ENCODE results near the gene CLEC2L. TPM values are rescaled to one million over a fixed set of nuclear protein-coding genes. Genes with fewer than 3 reads are reported as not detected.

Gene CLEC2L
- total and polyA plus RNA-seq, 2 experiments from 2014 or later: not detected

DNA sequence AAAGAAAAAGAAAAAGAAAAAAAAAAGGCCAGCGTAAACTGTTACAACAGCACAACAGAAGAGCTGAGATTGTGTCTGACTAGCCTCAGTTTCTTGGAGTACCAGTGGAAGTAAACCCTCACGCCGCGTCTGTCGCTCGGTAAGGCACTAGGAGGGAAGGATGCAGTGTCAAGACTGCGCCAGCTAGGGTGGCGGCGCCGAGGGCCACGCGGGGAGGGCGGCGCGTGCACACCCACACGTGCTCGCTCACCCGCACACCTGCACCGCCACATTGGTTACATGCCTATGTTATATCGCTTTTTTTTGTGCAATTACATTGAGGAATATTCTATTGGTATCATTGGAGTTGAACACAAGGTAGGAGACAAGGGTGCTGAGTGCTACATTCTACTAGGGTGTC lies 48.2 kb downstream of the CLEC2L start (continued):
- TF ChIP-seq, protein P1, sequence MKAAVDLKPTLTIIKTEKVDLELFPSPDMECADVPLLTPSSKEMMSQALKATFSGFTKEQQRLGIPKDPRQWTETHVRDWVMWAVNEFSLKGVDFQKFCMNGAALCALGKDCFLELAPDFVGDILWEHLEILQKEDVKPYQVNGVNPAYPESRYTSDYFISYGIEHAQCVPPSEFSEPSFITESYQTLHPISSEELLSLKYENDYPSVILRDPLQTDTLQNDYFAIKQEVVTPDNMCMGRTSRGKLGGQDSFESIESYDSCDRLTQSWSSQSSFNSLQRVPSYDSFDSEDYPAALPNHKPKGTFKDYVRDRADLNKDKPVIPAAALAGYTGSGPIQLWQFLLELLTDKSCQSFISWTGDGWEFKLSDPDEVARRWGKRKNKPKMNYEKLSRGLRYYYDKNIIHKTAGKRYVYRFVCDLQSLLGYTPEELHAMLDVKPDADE (IDR thresholded peaks at IDR 0.05): no peak
- TF ChIP-seq EZH2phosphoT487 (IDR thresholded peaks at IDR 0.05; ENCODE audit: unreplicated experiment) (no peak), ZNF331 (CRISPR knock-in tag; IDR thresholded peaks at IDR 0.05; ENCODE audit: low read depth) (no peak)

DNA sequence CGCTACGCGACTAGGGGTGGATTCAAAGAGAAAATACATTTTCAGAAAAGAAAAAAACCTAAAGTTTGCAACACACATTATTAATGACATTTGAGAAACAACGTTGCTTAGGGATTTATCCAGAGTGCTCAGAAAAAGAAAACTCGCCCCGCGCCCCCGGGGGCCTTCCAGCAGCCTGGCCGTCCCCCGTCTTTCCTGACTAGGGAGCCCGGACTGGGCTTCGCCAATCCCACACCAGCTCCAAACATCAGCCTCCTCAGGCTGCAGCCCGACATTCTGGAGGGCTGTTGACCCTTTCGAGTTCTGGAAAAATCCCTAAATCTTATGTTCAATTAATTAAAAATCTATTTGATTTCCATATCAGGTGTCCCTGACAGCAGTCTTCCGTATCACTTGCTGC lies 48.6 kb downstream of the CLEC2L start:
- Histone ChIP-seq H2AFZ (no peak overlapping the region), H3K79me2 (replicated peaks; ENCODE audit: insufficient read depth) (no peaks in the 10 kb centered on the region), H4K20me1 (replicated peaks; ENCODE audit: insufficient read depth) (no peaks in the 10 kb centered on the region), H3K4me2 (no peak overlapping the region), H3K36me3 (ENCODE audit: insufficient read depth) (no peaks in the 10 kb centered on the region), H3K27ac (ENCODE audit: low read depth) (no peak overlapping the region), H3K9me2 (ENCODE audit: insufficient read depth) (no peaks in the 10 kb centered on the region), H3K4me1 (ENCODE audit: insufficient read depth) (peaks cover 4% of the 10 kb centered on the region), H3F3A (replicated peaks; ENCODE audit: low read depth) (no peaks in the 10 kb centered on the region), H3K27me3 (ENCODE audit: insufficient read depth) (no peaks in the 10 kb centered on the region), H3K4me3 (no peak overlapping the region)
- ATAC-seq (no peak), DNase-seq (ENCODE audit: low spot score) (no peak)
- Mint-ChIP-seq H3K4me3 (no peak overlapping the region), H3K27me3 (ENCODE audit: insufficient read depth, low read depth, poor library complexity) (peaks cover 2% of the 10 kb centered on the region), H3K4me1 (peaks cover 10% of the 10 kb centered on the region), H3K9me3 (no peaks in the 10 kb centered on the region; the same call in 2 of the 3 replicates), H3K36me3 (ENCODE audit: low read depth) (no peaks in the 10 kb centered on the region), H3K27ac (no peak overlapping the region)
- no peak for TF ChIP-seq ZNF331 (CRISPR knock-in tag; IDR thresholded peaks at IDR 0.05; ENCODE audit: low read depth)
- TF ChIP-seq ZNF114 (CRISPR knock-in tag; IDR thresholded peaks at IDR 0.05): no peak
- TF ChIP-seq, protein P2, sequence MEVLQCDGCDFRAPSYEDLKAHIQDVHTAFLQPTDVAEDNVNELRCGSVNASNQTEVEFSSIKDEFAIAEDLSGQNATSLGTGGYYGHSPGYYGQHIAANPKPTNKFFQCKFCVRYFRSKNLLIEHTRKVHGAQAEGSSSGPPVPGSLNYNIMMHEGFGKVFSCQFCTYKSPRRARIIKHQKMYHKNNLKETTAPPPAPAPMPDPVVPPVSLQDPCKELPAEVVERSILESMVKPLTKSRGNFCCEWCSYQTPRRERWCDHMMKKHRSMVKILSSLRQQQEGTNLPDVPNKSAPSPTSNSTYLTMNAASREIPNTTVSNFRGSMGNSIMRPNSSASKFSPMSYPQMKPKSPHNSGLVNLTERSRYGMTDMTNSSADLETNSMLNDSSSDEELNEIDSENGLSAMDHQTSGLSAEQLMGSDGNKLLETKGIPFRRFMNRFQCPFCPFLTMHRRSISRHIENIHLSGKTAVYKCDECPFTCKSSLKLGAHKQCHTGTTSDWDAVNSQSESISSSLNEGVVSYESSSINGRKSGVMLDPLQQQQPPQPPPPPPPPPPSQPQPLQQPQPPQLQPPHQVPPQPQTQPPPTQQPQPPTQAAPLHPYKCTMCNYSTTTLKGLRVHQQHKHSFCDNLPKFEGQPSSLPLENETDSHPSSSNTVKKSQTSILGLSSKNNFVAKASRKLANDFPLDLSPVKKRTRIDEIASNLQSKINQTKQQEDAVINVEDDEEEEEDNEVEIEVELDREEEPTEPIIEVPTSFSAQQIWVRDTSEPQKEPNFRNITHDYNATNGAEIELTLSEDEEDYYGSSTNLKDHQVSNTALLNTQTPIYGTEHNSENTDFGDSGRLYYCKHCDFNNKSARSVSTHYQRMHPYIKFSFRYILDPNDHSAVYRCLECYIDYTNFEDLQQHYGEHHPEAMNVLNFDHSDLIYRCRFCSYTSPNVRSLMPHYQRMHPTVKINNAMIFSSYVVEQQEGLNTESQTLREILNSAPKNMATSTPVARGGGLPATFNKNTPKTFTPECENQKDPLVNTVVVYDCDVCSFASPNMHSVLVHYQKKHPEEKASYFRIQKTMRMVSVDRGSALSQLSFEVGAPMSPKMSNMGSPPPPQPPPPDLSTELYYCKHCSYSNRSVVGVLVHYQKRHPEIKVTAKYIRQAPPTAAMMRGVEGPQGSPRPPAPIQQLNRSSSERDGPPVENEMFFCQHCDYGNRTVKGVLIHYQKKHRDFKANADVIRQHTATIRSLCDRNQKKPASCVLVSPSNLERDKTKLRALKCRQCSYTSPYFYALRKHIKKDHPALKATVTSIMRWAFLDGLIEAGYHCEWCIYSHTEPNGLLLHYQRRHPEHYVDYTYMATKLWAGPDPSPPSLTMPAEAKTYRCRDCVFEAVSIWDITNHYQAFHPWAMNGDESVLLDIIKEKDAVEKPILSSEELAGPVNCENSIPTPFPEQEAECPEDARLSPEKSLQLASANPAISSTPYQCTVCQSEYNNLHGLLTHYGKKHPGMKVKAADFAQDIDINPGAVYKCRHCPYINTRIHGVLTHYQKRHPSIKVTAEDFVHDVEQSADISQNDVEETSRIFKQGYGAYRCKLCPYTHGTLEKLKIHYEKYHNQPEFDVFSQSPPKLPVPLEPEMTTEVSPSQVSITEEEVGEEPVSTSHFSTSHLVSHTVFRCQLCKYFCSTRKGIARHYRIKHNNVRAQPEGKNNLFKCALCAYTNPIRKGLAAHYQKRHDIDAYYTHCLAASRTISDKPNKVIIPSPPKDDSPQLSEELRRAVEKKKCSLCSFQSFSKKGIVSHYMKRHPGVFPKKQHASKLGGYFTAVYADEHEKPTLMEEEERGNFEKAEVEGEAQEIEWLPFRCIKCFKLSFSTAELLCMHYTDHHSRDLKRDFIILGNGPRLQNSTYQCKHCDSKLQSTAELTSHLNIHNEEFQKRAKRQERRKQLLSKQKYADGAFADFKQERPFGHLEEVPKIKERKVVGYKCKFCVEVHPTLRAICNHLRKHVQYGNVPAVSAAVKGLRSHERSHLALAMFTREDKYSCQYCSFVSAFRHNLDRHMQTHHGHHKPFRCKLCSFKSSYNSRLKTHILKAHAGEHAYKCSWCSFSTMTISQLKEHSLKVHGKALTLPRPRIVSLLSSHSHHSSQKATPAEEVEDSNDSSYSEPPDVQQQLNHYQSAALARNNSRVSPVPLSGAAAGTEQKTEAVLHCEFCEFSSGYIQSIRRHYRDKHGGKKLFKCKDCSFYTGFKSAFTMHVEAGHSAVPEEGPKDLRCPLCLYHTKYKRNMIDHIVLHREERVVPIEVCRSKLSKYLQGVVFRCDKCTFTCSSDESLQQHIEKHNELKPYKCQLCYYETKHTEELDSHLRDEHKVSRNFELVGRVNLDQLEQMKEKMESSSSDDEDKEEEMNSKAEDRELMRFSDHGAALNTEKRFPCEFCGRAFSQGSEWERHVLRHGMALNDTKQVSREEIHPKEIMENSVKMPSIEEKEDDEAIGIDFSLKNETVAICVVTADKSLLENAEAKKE (CRISPR knock-in tag; IDR thresholded peaks at IDR 0.05): no peak
- TF ChIP-seq, protein P1 (IDR thresholded peaks at IDR 0.05): no peak
- TF ChIP-seq, protein P3, sequence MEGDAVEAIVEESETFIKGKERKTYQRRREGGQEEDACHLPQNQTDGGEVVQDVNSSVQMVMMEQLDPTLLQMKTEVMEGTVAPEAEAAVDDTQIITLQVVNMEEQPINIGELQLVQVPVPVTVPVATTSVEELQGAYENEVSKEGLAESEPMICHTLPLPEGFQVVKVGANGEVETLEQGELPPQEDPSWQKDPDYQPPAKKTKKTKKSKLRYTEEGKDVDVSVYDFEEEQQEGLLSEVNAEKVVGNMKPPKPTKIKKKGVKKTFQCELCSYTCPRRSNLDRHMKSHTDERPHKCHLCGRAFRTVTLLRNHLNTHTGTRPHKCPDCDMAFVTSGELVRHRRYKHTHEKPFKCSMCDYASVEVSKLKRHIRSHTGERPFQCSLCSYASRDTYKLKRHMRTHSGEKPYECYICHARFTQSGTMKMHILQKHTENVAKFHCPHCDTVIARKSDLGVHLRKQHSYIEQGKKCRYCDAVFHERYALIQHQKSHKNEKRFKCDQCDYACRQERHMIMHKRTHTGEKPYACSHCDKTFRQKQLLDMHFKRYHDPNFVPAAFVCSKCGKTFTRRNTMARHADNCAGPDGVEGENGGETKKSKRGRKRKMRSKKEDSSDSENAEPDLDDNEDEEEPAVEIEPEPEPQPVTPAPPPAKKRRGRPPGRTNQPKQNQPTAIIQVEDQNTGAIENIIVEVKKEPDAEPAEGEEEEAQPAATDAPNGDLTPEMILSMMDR (conservative IDR thresholded peaks at IDR 0.05; ENCODE audit: low read depth in 2 of 2): no peak
- TF ChIP-seq EZH2 (IDR thresholded peaks at IDR 0.05; ENCODE audit: low read depth, unreplicated experiment): no peak
- no peak for TF ChIP-seq EZH2phosphoT487 (IDR thresholded peaks at IDR 0.05; ENCODE audit: unreplicated experiment)
- TF ChIP-seq JUNB (IDR thresholded peaks at IDR 0.05; ENCODE audit: unreplicated experiment): no peak
- TF ChIP-seq, protein P4, sequence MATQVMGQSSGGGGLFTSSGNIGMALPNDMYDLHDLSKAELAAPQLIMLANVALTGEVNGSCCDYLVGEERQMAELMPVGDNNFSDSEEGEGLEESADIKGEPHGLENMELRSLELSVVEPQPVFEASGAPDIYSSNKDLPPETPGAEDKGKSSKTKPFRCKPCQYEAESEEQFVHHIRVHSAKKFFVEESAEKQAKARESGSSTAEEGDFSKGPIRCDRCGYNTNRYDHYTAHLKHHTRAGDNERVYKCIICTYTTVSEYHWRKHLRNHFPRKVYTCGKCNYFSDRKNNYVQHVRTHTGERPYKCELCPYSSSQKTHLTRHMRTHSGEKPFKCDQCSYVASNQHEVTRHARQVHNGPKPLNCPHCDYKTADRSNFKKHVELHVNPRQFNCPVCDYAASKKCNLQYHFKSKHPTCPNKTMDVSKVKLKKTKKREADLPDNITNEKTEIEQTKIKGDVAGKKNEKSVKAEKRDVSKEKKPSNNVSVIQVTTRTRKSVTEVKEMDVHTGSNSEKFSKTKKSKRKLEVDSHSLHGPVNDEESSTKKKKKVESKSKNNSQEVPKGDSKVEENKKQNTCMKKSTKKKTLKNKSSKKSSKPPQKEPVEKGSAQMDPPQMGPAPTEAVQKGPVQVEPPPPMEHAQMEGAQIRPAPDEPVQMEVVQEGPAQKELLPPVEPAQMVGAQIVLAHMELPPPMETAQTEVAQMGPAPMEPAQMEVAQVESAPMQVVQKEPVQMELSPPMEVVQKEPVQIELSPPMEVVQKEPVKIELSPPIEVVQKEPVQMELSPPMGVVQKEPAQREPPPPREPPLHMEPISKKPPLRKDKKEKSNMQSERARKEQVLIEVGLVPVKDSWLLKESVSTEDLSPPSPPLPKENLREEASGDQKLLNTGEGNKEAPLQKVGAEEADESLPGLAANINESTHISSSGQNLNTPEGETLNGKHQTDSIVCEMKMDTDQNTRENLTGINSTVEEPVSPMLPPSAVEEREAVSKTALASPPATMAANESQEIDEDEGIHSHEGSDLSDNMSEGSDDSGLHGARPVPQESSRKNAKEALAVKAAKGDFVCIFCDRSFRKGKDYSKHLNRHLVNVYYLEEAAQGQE (IDR thresholded peaks at IDR 0.05; ENCODE audit: unreplicated experiment): no peak

Measured in GM23338 (cell line).